PC-9 (cell line): Measurements from ENCODE around the gene GOLPH3.

Experiments
- EZH2 ChIP-seq: fragments of 200-600 bp; sonication (generic); IDR thresholded peaks from 2 replicates; pipeline ENCODE4 v1.8.0; 2017; ENCODE audit warnings: antibody characterized with exemption, low read depth
- TF ChIP-seq, protein P1 (sequence below): fragments of 200-600 bp; sonication (generic); conservative IDR thresholded peaks from 2 replicates; pipeline ENCODE4 v1.6.1; 2017; ENCODE audit warnings: mixed run types, antibody characterized with exemption, mild to moderate bottlenecking, moderate library complexity

GRCh38 chr5:32151198-32151597, 22.9 kb downstream of the GOLPH3 start:
- TF ChIP-seq, protein P1, sequence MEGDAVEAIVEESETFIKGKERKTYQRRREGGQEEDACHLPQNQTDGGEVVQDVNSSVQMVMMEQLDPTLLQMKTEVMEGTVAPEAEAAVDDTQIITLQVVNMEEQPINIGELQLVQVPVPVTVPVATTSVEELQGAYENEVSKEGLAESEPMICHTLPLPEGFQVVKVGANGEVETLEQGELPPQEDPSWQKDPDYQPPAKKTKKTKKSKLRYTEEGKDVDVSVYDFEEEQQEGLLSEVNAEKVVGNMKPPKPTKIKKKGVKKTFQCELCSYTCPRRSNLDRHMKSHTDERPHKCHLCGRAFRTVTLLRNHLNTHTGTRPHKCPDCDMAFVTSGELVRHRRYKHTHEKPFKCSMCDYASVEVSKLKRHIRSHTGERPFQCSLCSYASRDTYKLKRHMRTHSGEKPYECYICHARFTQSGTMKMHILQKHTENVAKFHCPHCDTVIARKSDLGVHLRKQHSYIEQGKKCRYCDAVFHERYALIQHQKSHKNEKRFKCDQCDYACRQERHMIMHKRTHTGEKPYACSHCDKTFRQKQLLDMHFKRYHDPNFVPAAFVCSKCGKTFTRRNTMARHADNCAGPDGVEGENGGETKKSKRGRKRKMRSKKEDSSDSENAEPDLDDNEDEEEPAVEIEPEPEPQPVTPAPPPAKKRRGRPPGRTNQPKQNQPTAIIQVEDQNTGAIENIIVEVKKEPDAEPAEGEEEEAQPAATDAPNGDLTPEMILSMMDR: no peak
- TF ChIP-seq EZH2: no peak
